Neural progenitor cell (in vitro differentiated cells): ENCODE data around the gene CUBN. TPM values are rescaled to one million over a fixed set of nuclear protein-coding genes. Genes with fewer than 3 reads are reported as not detected.
A peak's percentile ranks its signal among the peaks of the same experiment; 100 is the strongest.

Source experiments
- DNase-seq: peaks from one replicate; pipeline ENCODE4 v3.0.0-alpha.2; 2016; ENCODE audit warnings: low spot score
- H2AFZ ChIP-seq: fragments of 200-600 bp; sonication (generic); replicated peaks from 2 replicates; pipeline ENCODE4 v1.6.1; 2016; ENCODE audit warnings: antibody characterized with exemption
- H3F3A ChIP-seq: fragments of 200-600 bp; sonication (generic); 2 replicates; pipeline ENCODE4 v1.6.1; 2016; ENCODE audit warnings: antibody characterized with exemption, low read depth
- H3K27ac ChIP-seq: fragments of 200-600 bp; sonication (generic); 2 replicates; pipeline ENCODE4 v1.5.1; 2016; ENCODE audit warnings: mild to moderate bottlenecking
- H3K27me3 ChIP-seq: fragments of 200-600 bp; sonication (generic); 2 replicates; pipeline ENCODE4 v1.6.1; 2016; ENCODE audit warnings: mild to moderate bottlenecking, moderate library complexity
- H3K36me3 ChIP-seq: fragments of 200-600 bp; sonication (generic); 2 replicates; pipeline ENCODE4 v1.5.1; 2016
- H3K4me1 ChIP-seq: fragments of 200-600 bp; sonication (generic); 2 replicates; pipeline ENCODE4 v1.6.1; 2016; ENCODE audit warnings: mixed run types
- H3K4me2 ChIP-seq: fragments of 200-600 bp; sonication (generic); 2 replicates; pipeline ENCODE4 v1.6.1; 2016
- H3K4me3 ChIP-seq: fragments of 200-600 bp; sonication (generic); 2 replicates; pipeline ENCODE4 v1.5.1; 2016
- H3K79me2 ChIP-seq: fragments of 200-600 bp; sonication (generic); 2 replicates; pipeline ENCODE4 v1.6.1; 2016; ENCODE audit warnings: low read depth
- H3K9ac ChIP-seq: fragments of 200-600 bp; sonication (generic); 2 replicates; pipeline ENCODE4 v1.6.1; 2016
- H3K9me3 ChIP-seq: fragments of 200-600 bp; sonication (generic); 2 replicates; pipeline ENCODE4 v1.5.1; 2016; ENCODE audit warnings: low read depth
- H4K20me1 ChIP-seq: fragments of 200-600 bp; sonication (generic); 2 replicates; pipeline ENCODE4 v1.6.1; 2016; ENCODE audit warnings: low read depth
- H3K27ac Mint-ChIP-seq: 3 replicates; pipeline ENCODE4 v1.8.0; 2021; ENCODE audit warnings: mixed read lengths
- H3K27me3 Mint-ChIP-seq: 2 replicates; pipeline ENCODE4 v1.8.0; 2022; ENCODE audit warnings: low read depth, mild to moderate bottlenecking, inconsistent platforms, moderate library complexity, mixed read lengths; ENCODE audit not compliant: insufficient read depth
- H3K36me3 Mint-ChIP-seq: 3 replicates; pipeline ENCODE4 v1.8.0; 2021; ENCODE audit warnings: mixed read lengths
- H3K4me1 Mint-ChIP-seq: 3 replicates; pipeline ENCODE4 v1.8.0; 2021; ENCODE audit warnings: mixed read lengths
- H3K4me3 Mint-ChIP-seq: 3 replicates; pipeline ENCODE4 v1.8.0; 2021; ENCODE audit warnings: mild to moderate bottlenecking, moderate library complexity, mixed read lengths
- H3K9me3 Mint-ChIP-seq: 3 replicates; pipeline ENCODE4 v1.8.0; 2020; ENCODE audit warnings: mixed read lengths
- EZH2 ChIP-seq: fragments of 200-600 bp; sonication (generic); IDR thresholded peaks from 2 replicates; pipeline ENCODE4 v1.6.1; 2017; ENCODE audit warnings: antibody characterized with exemption, mild to moderate bottlenecking, moderate library complexity
- EZH2phosphoT487 ChIP-seq: fragments of 200-600 bp; sonication (generic); IDR thresholded peaks from 2 replicates; pipeline ENCODE4 v1.6.1; 2017; ENCODE audit warnings: antibody characterized with exemption
- total RNA-seq: library from RNA; depleted of rRNA; stranded (reverse); fragments of >200 nt; gene quantifications from 2 replicates; pipeline ENCODE4 v1.2.3, GENCODE V29; 2015; ENCODE audit warnings: low replicate concordance
- TF ChIP-seq, protein P1 (sequence below): fragments of 200-600 bp; sonication (generic); IDR thresholded peaks from 2 replicates; pipeline ENCODE4 v1.5.1; 2017; ENCODE audit warnings: antibody characterized with exemption, mild to moderate bottlenecking

Gene CUBN
- total RNA-seq, 1 donor from 2014 or later, result 2.2 TPM

DNA sequence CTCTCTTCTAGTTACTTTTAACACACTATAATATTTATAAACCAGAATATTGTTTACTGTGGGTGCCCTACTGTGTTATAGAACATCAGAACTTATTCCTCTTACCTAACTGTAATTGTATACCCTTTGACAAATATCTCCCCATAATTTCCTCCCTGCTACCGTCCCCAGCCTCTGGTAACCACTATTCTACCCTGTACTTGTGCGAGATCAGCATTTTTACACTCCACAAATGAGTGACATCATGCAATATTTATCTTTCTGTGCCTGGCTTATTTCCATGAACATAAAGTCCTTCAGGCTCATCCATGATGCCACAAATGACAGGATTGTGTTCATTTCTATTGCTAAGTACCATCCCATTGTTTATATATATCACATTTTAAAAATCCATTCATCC is 172.6 kb downstream of the CUBN start:
- H3K27me3 ChIP-seq, result no peaks in the 10 kb centered on the region
- H3K4me1 ChIP-seq, result peaks cover 7% of the 10 kb centered on the region
- H3K4me2 ChIP-seq, result no peak overlapping the region
- H3K27ac Mint-ChIP-seq, result no peak overlapping the region
- H3K4me3 ChIP-seq, result no peak overlapping the region
- H3K36me3 ChIP-seq, result no peaks in the 10 kb centered on the region
- no peak for DNase-seq
- no peaks in the 10 kb centered on the region for H4K20me1 ChIP-seq
- H2AFZ ChIP-seq, result no peak overlapping the region
- no peaks in the 10 kb centered on the region for H3K27me3 Mint-ChIP-seq
- H3K9me3 ChIP-seq, result no peaks in the 10 kb centered on the region
- no peak overlapping the region for H3K27ac ChIP-seq
- TF ChIP-seq, protein P1, sequence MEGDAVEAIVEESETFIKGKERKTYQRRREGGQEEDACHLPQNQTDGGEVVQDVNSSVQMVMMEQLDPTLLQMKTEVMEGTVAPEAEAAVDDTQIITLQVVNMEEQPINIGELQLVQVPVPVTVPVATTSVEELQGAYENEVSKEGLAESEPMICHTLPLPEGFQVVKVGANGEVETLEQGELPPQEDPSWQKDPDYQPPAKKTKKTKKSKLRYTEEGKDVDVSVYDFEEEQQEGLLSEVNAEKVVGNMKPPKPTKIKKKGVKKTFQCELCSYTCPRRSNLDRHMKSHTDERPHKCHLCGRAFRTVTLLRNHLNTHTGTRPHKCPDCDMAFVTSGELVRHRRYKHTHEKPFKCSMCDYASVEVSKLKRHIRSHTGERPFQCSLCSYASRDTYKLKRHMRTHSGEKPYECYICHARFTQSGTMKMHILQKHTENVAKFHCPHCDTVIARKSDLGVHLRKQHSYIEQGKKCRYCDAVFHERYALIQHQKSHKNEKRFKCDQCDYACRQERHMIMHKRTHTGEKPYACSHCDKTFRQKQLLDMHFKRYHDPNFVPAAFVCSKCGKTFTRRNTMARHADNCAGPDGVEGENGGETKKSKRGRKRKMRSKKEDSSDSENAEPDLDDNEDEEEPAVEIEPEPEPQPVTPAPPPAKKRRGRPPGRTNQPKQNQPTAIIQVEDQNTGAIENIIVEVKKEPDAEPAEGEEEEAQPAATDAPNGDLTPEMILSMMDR, result no peak
- TF ChIP-seq EZH2phosphoT487, result no peak
- no peak for TF ChIP-seq EZH2
- peaks cover 28% of the 10 kb centered on the region for H3K4me1 Mint-ChIP-seq
- H3K79me2 ChIP-seq, result no peaks in the 10 kb centered on the region
- H3K9ac ChIP-seq, result no peak overlapping the region
- no peak overlapping the region for H3K4me3 Mint-ChIP-seq
- no peaks in the 10 kb centered on the region for H3F3A ChIP-seq
- peaks cover 3% of the 10 kb centered on the region for H3K36me3 Mint-ChIP-seq
- peaks cover 7% of the 10 kb centered on the region for H3K9me3 Mint-ChIP-seq

DNA sequence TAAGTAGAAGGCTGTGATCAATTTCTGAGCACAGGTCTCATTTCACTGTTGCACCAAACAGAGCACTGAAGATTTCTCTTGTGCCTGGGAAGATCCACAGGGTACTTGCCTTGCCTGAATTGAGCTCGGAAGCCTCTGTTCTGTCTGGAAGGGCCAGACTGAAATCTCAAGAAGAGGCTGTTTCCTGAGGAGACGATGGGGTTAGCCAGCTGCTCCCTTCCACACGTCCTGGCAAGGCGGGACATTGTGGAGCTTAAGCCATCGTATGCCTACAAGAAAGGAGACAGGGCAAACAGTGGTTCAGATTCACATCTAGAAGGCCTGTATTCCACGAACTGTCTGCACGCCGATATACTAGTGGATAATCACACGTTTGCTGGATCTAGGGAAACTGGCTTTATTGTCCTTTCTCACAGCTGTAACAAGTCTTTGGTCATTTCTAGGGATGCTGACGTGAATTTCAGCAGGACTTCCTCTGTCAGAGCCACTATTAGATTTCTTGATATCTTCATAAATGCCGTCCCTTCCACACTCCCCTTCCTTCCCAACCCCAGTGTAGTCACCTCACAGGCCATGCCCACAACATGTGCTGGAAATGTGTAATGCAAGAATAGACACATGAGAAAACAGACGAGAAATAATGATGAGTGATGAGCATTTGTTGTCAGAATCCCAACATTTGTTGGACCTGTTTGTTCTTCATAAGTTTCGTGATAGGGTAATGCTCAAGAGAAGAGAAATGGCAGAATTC is 175.2 kb downstream of the CUBN start:
- H3K4me2 ChIP-seq, result no peak overlapping the region
- no peaks in the 10 kb centered on the region for H3K36me3 ChIP-seq
- H3K79me2 ChIP-seq, result no peaks in the 10 kb centered on the region
- no peaks in the 10 kb centered on the region for H3K9me3 ChIP-seq
- no peaks in the 10 kb centered on the region for H3K27me3 Mint-ChIP-seq
- no peak overlapping the region for H3K9ac ChIP-seq
- no peak for DNase-seq
- H3K27me3 ChIP-seq, result no peaks in the 10 kb centered on the region
- H3F3A ChIP-seq, result no peaks in the 10 kb centered on the region
- peak overlapping the region; percentile 74 for H2AFZ ChIP-seq
- H4K20me1 ChIP-seq, result no peaks in the 10 kb centered on the region
- TF ChIP-seq EZH2phosphoT487 (no peak), EZH2 (no peak)
- TF ChIP-seq, protein P1, result no peak
- peaks cover 3% of the 10 kb centered on the region for H3K36me3 Mint-ChIP-seq
- peaks cover 22% of the 10 kb centered on the region for H3K4me1 ChIP-seq
- peak overlapping the region; percentile 62 for H3K27ac Mint-ChIP-seq
- no peak overlapping the region for H3K4me3 ChIP-seq
- peaks cover 50% of the 10 kb centered on the region for H3K4me1 Mint-ChIP-seq
- no peak overlapping the region for H3K27ac ChIP-seq
- H3K9me3 Mint-ChIP-seq, result peaks cover 2% of the 10 kb centered on the region
- H3K4me3 Mint-ChIP-seq, result no peak overlapping the region

DNA sequence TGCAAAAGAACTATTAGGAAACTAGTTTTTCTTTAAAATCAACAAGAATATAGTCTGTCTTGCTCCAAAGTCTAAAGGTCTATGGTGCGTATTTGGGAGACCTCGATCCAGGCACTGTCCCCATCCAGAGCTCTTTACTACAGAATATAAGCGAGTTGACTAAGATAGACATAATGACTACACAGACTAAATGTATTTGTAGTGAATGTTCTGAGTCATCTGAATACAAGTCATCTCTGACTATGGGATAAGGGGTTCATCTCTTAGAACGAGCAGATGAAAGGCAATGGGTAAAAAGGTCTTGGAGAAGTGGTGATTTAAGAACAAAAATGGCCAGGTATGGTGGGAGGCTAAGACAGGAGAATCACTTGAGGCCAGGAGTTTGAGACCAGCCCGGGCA is 176.3 kb downstream of the CUBN start:
- Histone ChIP-seq H3K79me2 (no peaks in the 10 kb centered on the region), H3K9me3 (no peaks in the 10 kb centered on the region), H3K4me3 (no peak overlapping the region), H3K27ac (no peak overlapping the region), H3K27me3 (no peaks in the 10 kb centered on the region), H4K20me1 (no peaks in the 10 kb centered on the region), H3K4me2 (no peak overlapping the region), H3F3A (no peaks in the 10 kb centered on the region), H3K9ac (no peak overlapping the region), H3K36me3 (no peaks in the 10 kb centered on the region), H2AFZ (no peak overlapping the region), H3K4me1 (peaks cover 22% of the 10 kb centered on the region)
- no peak for DNase-seq
- peak overlapping the region; percentile 93 for H3K27ac Mint-ChIP-seq
- H3K27me3 Mint-ChIP-seq, result no peaks in the 10 kb centered on the region
- TF ChIP-seq EZH2, result no peak
- TF ChIP-seq, protein P1, result no peak
- TF ChIP-seq EZH2phosphoT487, result no peak
- peaks cover 55% of the 10 kb centered on the region for H3K4me1 Mint-ChIP-seq
- no peak overlapping the region for H3K4me3 Mint-ChIP-seq
- H3K36me3 Mint-ChIP-seq, result peaks cover 2% of the 10 kb centered on the region
- peaks cover 2% of the 10 kb centered on the region for H3K9me3 Mint-ChIP-seq
